Endothelial cell of umbilical vein (primary cell): ENCODE data around the gene RASAL3. TPM values are rescaled to one million over a fixed set of nuclear protein-coding genes. Genes with fewer than 3 reads are reported as not detected.

Experiments
- BruUV-seq: library from RNA; stranded (reverse); fragments of 400-500 nt; replicated peaks from 2 replicates; lab custom pipeline; 2021; lab: Mats Ljungman, UMichigan
- CTCF ChIA-PET: fragments of 300-600, 350-600 bp; sonication (Branson Sonifier 250); formaldehyde crosslinking; loops from one replicate; lab custom pipeline; 2021; ENCODE audit warnings: antibody characterized with exemption, inconsistent platforms; lab: Charles Lee
- POLR2A ChIA-PET: fragments of 300-600, 350-600 bp; sonication (Branson Sonifier 250); formaldehyde crosslinking; loops from one replicate; lab custom pipeline; 2021; ENCODE audit warnings: antibody characterized with exemption, inconsistent platforms; lab: Charles Lee
- DNase-seq: peaks from one replicate; pipeline ENCODE4 v3.0.0-alpha.2; 2011; ENCODE audit warnings: low read depth, low spot score
- FAIRE-seq: peaks from 2 replicates; lab custom pipeline; 2011; peaks lifted over from hg19 to GRCh38; lab: Jason Lieb, UNC
- H2AFZ ChIP-seq: 2 replicates; pipeline ENCODE4 v1.6.0; 2012; ENCODE audit warnings: low read depth, low read length, control low read depth, inconsistent platforms
- H3K27ac ChIP-seq: 2 replicates; pipeline ENCODE4 v1.5.1; 2011; ENCODE audit warnings: low read depth, mild to moderate bottlenecking, control low read depth, low read length, moderate library complexity; ENCODE audit not compliant: insufficient read depth
- H3K27me3 ChIP-seq, 2 experiments: 2 replicates each; pipeline versions ENCODE4 v1.6.0 to v1.6.1; 2011; ENCODE audit warnings: low read length in 2 of 2, mixed read lengths in 1 of 2; ENCODE audit not compliant: control insufficient read depth in 2 of 2, insufficient read depth in 2 of 2
- H3K36me3 ChIP-seq, 2 experiments: 2 replicates in 1 of 2; 3 replicates in 1 of 2; pipeline ENCODE4 v1.5.1; 2011; ENCODE audit warnings: low read length in 2 of 2, mild to moderate bottlenecking in 1 of 2, moderate library complexity in 1 of 2; ENCODE audit not compliant: control insufficient read depth in 2 of 2, insufficient read depth in 2 of 2; ENCODE audit errors: extremely low read depth in 1 of 2
- H3K4me1 ChIP-seq: 3 replicates; pipeline ENCODE4 v1.5.1; 2011; ENCODE audit warnings: mild to moderate bottlenecking, low read length; ENCODE audit not compliant: control insufficient read depth, insufficient read depth; ENCODE audit errors: extremely low read depth
- H3K4me2 ChIP-seq: 2 replicates; pipeline ENCODE4 v1.6.1; 2011; ENCODE audit warnings: low read length, control low read depth, mixed read lengths; ENCODE audit not compliant: insufficient read depth
- H3K4me3 ChIP-seq, 3 experiments: fragments of 200-600 bp in 1 of 3; sonication (generic), shearing (Covaris generic) in 1 of 3; replicated peaks in 1 of 3; 2 replicates each; pipeline ENCODE4 v1.5.1; 2011 to 2016; ENCODE audit warnings: control low read depth in 3 of 3, low read length in 3 of 3, mild to moderate bottlenecking in 2 of 3, inconsistent platforms in 1 of 3, low read depth in 1 of 3, moderate library complexity in 1 of 3; ENCODE audit not compliant: insufficient read depth in 1 of 3
- H3K79me2 ChIP-seq: 2 replicates; pipeline ENCODE4 v1.6.0; 2012; ENCODE audit warnings: low read length, inconsistent platforms; ENCODE audit not compliant: control insufficient read depth, insufficient read depth
- H3K9ac ChIP-seq: replicated peaks from 2 replicates; pipeline ENCODE3; 2011; ENCODE audit warnings: low read length, control low read depth; ENCODE audit not compliant: insufficient read depth; ENCODE audit errors: extremely low read depth
- H3K9me1 ChIP-seq: replicated peaks from 3 replicates; pipeline ENCODE4 v1.6.0; 2011; ENCODE audit warnings: mild to moderate bottlenecking, low read length; ENCODE audit not compliant: control insufficient read depth, insufficient read depth; ENCODE audit errors: extremely low read depth
- H3K9me3 ChIP-seq: replicated peaks from 2 replicates; pipeline ENCODE4 v1.5.1; 2012; ENCODE audit warnings: low read length, inconsistent platforms; ENCODE audit not compliant: control insufficient read depth, insufficient read depth
- H4K20me1 ChIP-seq: replicated peaks from 2 replicates; pipeline ENCODE3; 2011; ENCODE audit warnings: mild to moderate bottlenecking, low read length; ENCODE audit not compliant: control insufficient read depth, insufficient read depth; ENCODE audit errors: extremely low read depth
- EZH2 ChIP-seq: IDR thresholded peaks from 2 replicates; pipeline ENCODE4 v1.6.1; 2012; ENCODE audit warnings: borderline replicate concordance, low read depth, mild to moderate bottlenecking, moderate library complexity, low read length, inconsistent platforms; ENCODE audit not compliant: severe bottlenecking
- FOS ChIP-seq: IDR thresholded peaks from 2 replicates; pipeline ENCODE4 v1.6.1; 2011; ENCODE audit warnings: mild to moderate bottlenecking, low read length, moderate library complexity, borderline replicate concordance; ENCODE audit not compliant: insufficient read depth
- GATA2 ChIP-seq: IDR thresholded peaks from 2 replicates; pipeline ENCODE4 v1.7.0; 2011; ENCODE audit warnings: low read depth, mild to moderate bottlenecking, moderate library complexity, mixed read lengths, low read length; ENCODE audit not compliant: insufficient read length, insufficient read depth
- JUN ChIP-seq: IDR thresholded peaks from 2 replicates; pipeline ENCODE4 v1.6.1; 2011; ENCODE audit warnings: borderline replicate concordance, low read depth; ENCODE audit not compliant: insufficient read length, insufficient read depth
- MAX ChIP-seq: IDR thresholded peaks from 2 replicates; pipeline ENCODE4 v1.6.1; 2011; ENCODE audit not compliant: insufficient read depth, insufficient read length
- MYC ChIP-seq: IDR thresholded peaks from one replicate; pipeline ENCODE4 v1.6.1; 2011; ENCODE audit warnings: mild to moderate bottlenecking, low read depth, low read length
- POLR2A ChIP-seq: IDR thresholded peaks from 2 replicates; pipeline ENCODE4 v1.6.1; 2012; ENCODE audit warnings: low read depth, mild to moderate bottlenecking, control low read depth, low read length
- POLR2AphosphoS5 ChIP-seq: IDR thresholded peaks from 2 replicates; pipeline ENCODE4 v1.6.1; 2012; ENCODE audit warnings: low read depth, mild to moderate bottlenecking, control low read depth, low read length, moderate library complexity; ENCODE audit not compliant: insufficient read depth
- dilution Hi-C: fragments of 300-500 bp; cut with MboI; formaldehyde crosslinking; loops from one replicate; pipeline ENCODE4 v1.15.0; 2019; ENCODE audit warnings: low sequenced_read_pairs; ENCODE audit not compliant: extremely low pct_ligation_motif_present
- intact Hi-C: fragments of 100-400 bp; cut with micrococcal nuclease; formaldehyde crosslinking; loops from one replicate; pipeline ENCODE4 v1.10.0; 2022
- polyA plus RNA-seq, 4 experiments: library from polyadenylated mRNA; depleted of rRNA in 3 of 4; stranded (reverse) in 3 of 4; unstranded in 1 of 4; fragments of >200 nt; gene quantifications; 2 replicates each; pipeline versions ENCODE4 v1.2.1 to v1.2.3, GENCODE V29; 2011 to 2012; ENCODE audit warnings: missing spikeins in 1 of 4
- total RNA-seq: library from RNA; stranded (reverse); gene quantifications from 2 replicates; pipeline ENCODE4 v1.2.3, GENCODE V29; 2021

RASAL3 gene
- total and polyA plus RNA-seq, 2 donors (not counting 3 experiments of a cell fraction or from before 2014, with no cell fraction given) = 4.1 to 5.7 TPM

GRCh38 chr19:15403151-15403531 lies 61.2 kb downstream of the RASAL3 start:
- H3K79me2 ChIP-seq = peaks cover 57% of the 10 kb centered on the region
- H3K4me2 ChIP-seq = no peak overlapping the region
- no peak overlapping the region for H3K9ac ChIP-seq
- TF ChIP-seq EZH2 (no peak), MAX (no peak)
- no peak overlapping the region for H2AFZ ChIP-seq
- FAIRE-seq (no peak), DNase-seq (no peak)
- H3K9me3 ChIP-seq = no peaks in the 10 kb centered on the region
- CTCF ChIA-PET = interaction anchor here (1.3 kb wide), 1 partner anchor 11 kb away, joined by 3 read pairs; no protein-coding TSS in a partner anchor
- no peak overlapping the region for H3K27ac ChIP-seq
- H3K36me3 ChIP-seq = peaks cover 8 to 50% of the 10 kb centered on the region in 2 experiments
- peaks cover 3% of the 10 kb centered on the region for H4K20me1 ChIP-seq
- dilution Hi-C loops (no loop called here), intact Hi-C loops (no loop called here)
- no TSS peak for BruUV-seq
- H3K9me1 ChIP-seq = no peaks in the 10 kb centered on the region
- no peaks in the 10 kb centered on the region for H3K4me1 ChIP-seq
- no peak overlapping the region for H3K4me3 ChIP-seq
- H3K27me3 ChIP-seq = no peaks in the 10 kb centered on the region
- POLR2A ChIA-PET = no interaction called here

GRCh38 chr19:15402411-15403150 lies 61.8 kb downstream of the RASAL3 start:
- no peak overlapping the region for H3K9ac ChIP-seq
- no peak overlapping the region for H3K4me2 ChIP-seq
- peaks cover 51% of the 10 kb centered on the region for H3K79me2 ChIP-seq
- no TSS peak for BruUV-seq
- peaks cover 8 to 55% of the 10 kb centered on the region in 2 experiments for H3K36me3 ChIP-seq
- no peaks in the 10 kb centered on the region for H3K27me3 ChIP-seq
- no peaks in the 10 kb centered on the region for H3K4me1 ChIP-seq
- no peak overlapping the region for H2AFZ ChIP-seq
- no peaks in the 10 kb centered on the region for H3K9me3 ChIP-seq
- DNase-seq (no peak), FAIRE-seq (no peak)
- H3K27ac ChIP-seq = no peak overlapping the region
- intact Hi-C loops = no loop called here
- TF ChIP-seq MYC (no peak), POLR2AphosphoS5 (no peak), GATA2 (no peak), MAX (no peak), JUN (no peak), FOS (no peak), POLR2A (no peak)
- dilution Hi-C loops = no loop called here
- POLR2A ChIA-PET = no interaction called here
- no peak overlapping the region for H3K4me3 ChIP-seq
- no peaks in the 10 kb centered on the region for H3K9me1 ChIP-seq
- CTCF ChIA-PET = interaction anchor here (1.3 kb wide), 1 partner anchor 12 kb away, joined by 3 read pairs; no protein-coding TSS in a partner anchor
- peaks cover 3% of the 10 kb centered on the region for H4K20me1 ChIP-seq
